ENCODE measurements around the gene PLEKHG4B.
"Not testable (repeated sequence)": the region's sequence is repeated elsewhere in the genome, so short reads cannot be mapped to it uniquely, and the experiment has no call there.

PLEKHG4B gene

GRCh38 chr5:219460-219863 is 127.5 kb downstream of the PLEKHG4B start:
- no peaks in the 10 kb centered on the region for H3K27me3 ChIP-seq (replicated peaks)
- no peak for TF ChIP-seq CTCF (IDR thresholded peaks at IDR 0.05; ENCODE audit: low read depth, low read length, missing control alignments)
- peaks cover 2% of the 10 kb centered on the region for H3K36me3 ChIP-seq (replicated peaks)
- no peak for DNase-seq
- H3K27ac ChIP-seq: no peak overlapping the region
- peak overlapping the region; percentile 85 for H3K4me3 ChIP-seq (ENCODE audit: low read depth, low read length)
- in situ Hi-C loops (cut with HindIII; ENCODE audit: low pct_ligation_motif_present, low sequenced_read_pairs): no loop called here

GRCh38 chr5:219991-220390 is 128.0 kb downstream of the PLEKHG4B start:
- TF ChIP-seq CTCF (IDR thresholded peaks at IDR 0.05; ENCODE audit: low read depth, low read length, missing control alignments): no peak
- Histone ChIP-seq H3K27me3 (replicated peaks) (no peaks in the 10 kb centered on the region), H3K36me3 (replicated peaks) (peaks cover 3% of the 10 kb centered on the region), H3K4me3 (ENCODE audit: low read depth, low read length) (no peak overlapping the region), H3K27ac (no peak overlapping the region)
- in situ Hi-C loops (cut with HindIII; ENCODE audit: low pct_ligation_motif_present, low sequenced_read_pairs): no loop called here
- no peak for DNase-seq

GRCh38 chr5:222951-223715 is 131.2 kb downstream of the PLEKHG4B start:
- H3K4me3 ChIP-seq (ENCODE audit: low read depth, low read length); H3K27me3 ChIP-seq (replicated peaks); DNase-seq; in situ Hi-C loops (cut with HindIII; ENCODE audit: low pct_ligation_motif_present, low sequenced_read_pairs); H3K27ac ChIP-seq: not testable (repeated sequence)
- H3K36me3 ChIP-seq (replicated peaks): peaks cover 29% of the 10 kb centered on the region

- H3K4me3 ChIP-seq (ENCODE audit: low read depth, low read length): no peak overlapping the region
- no peak for DNase-seq
- H3K36me3 ChIP-seq (replicated peaks): peaks cover 34% of the 10 kb centered on the region
- no peak overlapping the region for H3K27ac ChIP-seq
- no peak for TF ChIP-seq CTCF (IDR thresholded peaks at IDR 0.05; ENCODE audit: low read depth, low read length, missing control alignments)
- in situ Hi-C loops (cut with HindIII; ENCODE audit: low pct_ligation_motif_present, low sequenced_read_pairs): no loop called here
- no peaks in the 10 kb centered on the region for H3K27me3 ChIP-seq (replicated peaks)
Measured at GRCh38 chr5:223791-224190, 131.8 kb downstream of the PLEKHG4B start.

GRCh38 chr5:225334-225733 is 133.4 kb downstream of the PLEKHG4B start:
- no peaks in the 10 kb centered on the region for H3K27me3 ChIP-seq (replicated peaks)
- no peak overlapping the region for H3K27ac ChIP-seq
- H3K4me3 ChIP-seq (ENCODE audit: low read depth, low read length): no peak overlapping the region
- no peak for DNase-seq
- peaks cover 45% of the 10 kb centered on the region for H3K36me3 ChIP-seq (replicated peaks)
- in situ Hi-C loops (cut with HindIII; ENCODE audit: low pct_ligation_motif_present, low sequenced_read_pairs): no loop called here
- no peak for TF ChIP-seq CTCF (IDR thresholded peaks at IDR 0.05; ENCODE audit: low read depth, low read length, missing control alignments)

GRCh38 chr5:227375-227774 is 135.4 kb downstream of the PLEKHG4B start:
- in situ Hi-C loops (cut with HindIII; ENCODE audit: low pct_ligation_motif_present, low sequenced_read_pairs); H3K27ac ChIP-seq; DNase-seq; H3K4me3 ChIP-seq (ENCODE audit: low read depth, low read length); H3K27me3 ChIP-seq (replicated peaks): not testable (repeated sequence)
- peaks cover 53% of the 10 kb centered on the region for H3K36me3 ChIP-seq (replicated peaks)

- Histone ChIP-seq H3K27me3 (replicated peaks) (no peaks in the 10 kb centered on the region), H3K36me3 (replicated peaks) (peaks cover 63% of the 10 kb centered on the region), H3K4me3 (ENCODE audit: low read depth, low read length) (no peak overlapping the region), H3K27ac (no peak overlapping the region)
- TF ChIP-seq CTCF (IDR thresholded peaks at IDR 0.05; ENCODE audit: low read depth, low read length, missing control alignments): no peak
- DNase-seq: no peak
- in situ Hi-C loops (cut with HindIII; ENCODE audit: low pct_ligation_motif_present, low sequenced_read_pairs): no loop called here
Measured at GRCh38 chr5:228886-229285, 136.9 kb downstream of the PLEKHG4B start.

Data from brain microvascular endothelial cell (primary cell).